ENCODE measurements around the gene TUBA4B. TPM values are rescaled to one million over a fixed set of nuclear protein-coding genes. Genes with fewer than 3 reads are reported as not detected.

TUBA4B gene
- total and polyA plus RNA-seq, 2 of the 4 experiments (the other 2 are of a cell fraction): not detected

- Histone ChIP-seq H2AK5ac (ENCODE audit: low read depth, low read length) (no peak overlapping the region), H4K91ac (ENCODE audit: insufficient read depth, low read depth, low read length) (no peak overlapping the region), H3K79me1 (ENCODE audit: low read depth in 1 of 2, low read length in 2 of 2) (peaks cover 8 to 20% of the 10 kb centered on the region in 2 experiments; a peak in 3 of 4 replicates), H2BK15ac (ENCODE audit: low read depth, low read length) (no peak overlapping the region), H3K18ac (ENCODE audit: low read depth, low read length) (no peak overlapping the region), H3K23ac (ENCODE audit: low read depth, low read length) (no peak overlapping the region), H3K27ac (ENCODE audit: insufficient read depth, low read length) (no peak overlapping the region), H2AK9ac (replicated peaks; ENCODE audit: low read depth, low read length, poor library complexity) (no peak overlapping the region), H3K4me3 (ENCODE audit: insufficient read depth, low read depth, low read length) (no peak overlapping the region), H4K8ac (ENCODE audit: low read depth in 2 of 2, low read length in 2 of 2) (no peak overlapping the region), H3K56ac (ENCODE audit: extremely low read depth, insufficient read depth, low read length) (no peak overlapping the region), H3K9me3 (ENCODE audit: control insufficient read depth, insufficient read depth, low read length) (no peaks in the 10 kb centered on the region), H3K4me2 (ENCODE audit: low read depth, low read length) (no peak overlapping the region), H3K36me3 (ENCODE audit: control insufficient read depth, insufficient read depth, low read length) (peaks cover 58% of the 10 kb centered on the region), H2BK20ac (ENCODE audit: low read depth, low read length) (no peak overlapping the region), H2BK120ac (ENCODE audit: low read depth, low read length) (no peak overlapping the region), H3K4me1 (ENCODE audit: control insufficient read depth, insufficient read depth, low read length) (peaks cover 5% of the 10 kb centered on the region; the same call in 1 of the 2 replicates), H3K9me1 (ENCODE audit: insufficient read depth, low read length) (peaks cover 6% of the 10 kb centered on the region), H3K14ac (replicated peaks; ENCODE audit: low read depth, low read length) (no peak overlapping the region), H3K4ac (ENCODE audit: low read depth, low read length) (no peak overlapping the region), H4K5ac (ENCODE audit: low read depth, low read length) (no peak overlapping the region), H3K27me3 (ENCODE audit: control insufficient read depth, insufficient read depth, low read length) (no peaks in the 10 kb centered on the region), H4K20me1 (ENCODE audit: insufficient read depth, low read length) (peaks cover 8% of the 10 kb centered on the region), H2BK5ac (ENCODE audit: low read depth, low read length, poor library complexity, severe bottlenecking) (no peak overlapping the region), H3K9ac (ENCODE audit: low read depth, low read length) (no peak overlapping the region), H2AFZ (replicated peaks; ENCODE audit: low read length, poor library complexity) (no peak overlapping the region)
- dilution Hi-C loops (cut with HindIII; ENCODE audit: low sequenced_read_pairs, unreplicated experiment): no loop called here
- intact Hi-C loops (cut with micrococcal nuclease): no loop called here
- DNase-seq (no peak), ATAC-seq (ENCODE audit: low read depth) (no peak)
- CTCF ChIA-PET: no interaction called here
- no CpG with 5 or more reads among the region's 19 CpGs for WGBS, 2 experiments (ENCODE audit: extremely low coverage in 2 of 2, insufficient read length in 1 of 2)
- in situ Hi-C loops (cut with MboI; ENCODE audit: low sequenced_read_pairs): no loop called here
- BruUV-seq (replicated peaks): no TSS peak
- TF ChIP-seq RAD21 (IDR thresholded peaks at IDR 0.05; ENCODE audit: low read length): no peak
- TF ChIP-seq MXI1 (IDR thresholded peaks at IDR 0.05; ENCODE audit: borderline replicate concordance, low read depth, low read length): no peak
- TF ChIP-seq RFX5 (IDR thresholded peaks at IDR 0.05; ENCODE audit: low read depth, low read length): no peak
- no peak for TF ChIP-seq CEBPB (IDR thresholded peaks at IDR 0.05; ENCODE audit: low read depth, low read length)
- TF ChIP-seq NFE2L2 (IDR thresholded peaks at IDR 0.05; ENCODE audit: low read depth, low read length): no peak
- POLR2A ChIA-PET (ENCODE audit: unreplicated experiment): no interaction called here
Observed at GRCh38 chr2:219220652-219221402, 32.2 kb upstream of the TUBA4B start.
